DMS 273 (cell line): ENCODE measurements around the gene ARHGEF12.
"Not testable (repeated sequence)": the region's sequence is repeated elsewhere in the genome, so short reads cannot be mapped to it uniquely, and the experiment has no call there.

Source experiments
- DNase-seq: peaks from one replicate; lab custom pipeline; 2025; ENCODE audit not compliant: unreplicated experiment; lab: John Stamatoyannopoulos, UW

The ARHGEF12 gene

DNA sequence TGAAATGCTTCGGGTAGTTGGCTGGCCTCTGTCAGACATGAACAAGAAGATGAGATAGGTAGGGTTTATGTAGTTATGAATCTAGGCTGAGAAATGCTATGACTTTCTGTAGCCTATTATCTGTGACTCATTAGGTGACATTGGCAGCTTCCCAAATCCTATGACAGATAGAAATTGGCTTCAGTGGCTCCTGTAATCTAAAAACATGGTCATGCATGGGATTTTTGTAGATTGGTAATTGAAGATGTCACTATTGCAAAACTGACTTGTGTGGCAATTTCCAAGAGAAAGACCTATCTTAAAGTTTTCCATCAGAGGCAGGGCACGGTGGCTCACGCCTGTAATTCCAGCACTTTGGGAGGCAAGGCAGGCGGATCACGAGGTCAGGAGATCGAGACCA lies 145.9 kb downstream of the ARHGEF12 start:
- no peak for DNase-seq

DNA sequence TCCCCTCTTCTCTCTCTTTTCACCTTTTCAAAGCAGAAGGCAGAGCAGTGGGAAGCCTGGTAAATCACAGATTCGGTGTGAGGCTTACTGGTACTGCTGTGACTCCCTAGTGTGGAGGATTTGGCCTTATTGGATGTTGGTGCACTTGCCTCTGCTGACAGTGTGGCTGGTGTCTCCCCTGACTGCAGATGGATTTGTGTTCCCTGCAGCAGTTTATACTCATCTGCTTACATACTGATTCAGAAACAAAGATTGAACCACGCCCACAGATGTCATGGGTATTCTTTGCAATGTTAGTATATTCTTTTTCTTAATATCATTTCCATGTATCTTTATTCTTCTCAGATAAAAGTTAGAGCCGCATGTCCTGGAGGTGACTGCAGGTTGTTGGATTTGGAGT lies 148.5 kb downstream of the ARHGEF12 start:
- DNase-seq: no peak

DNA sequence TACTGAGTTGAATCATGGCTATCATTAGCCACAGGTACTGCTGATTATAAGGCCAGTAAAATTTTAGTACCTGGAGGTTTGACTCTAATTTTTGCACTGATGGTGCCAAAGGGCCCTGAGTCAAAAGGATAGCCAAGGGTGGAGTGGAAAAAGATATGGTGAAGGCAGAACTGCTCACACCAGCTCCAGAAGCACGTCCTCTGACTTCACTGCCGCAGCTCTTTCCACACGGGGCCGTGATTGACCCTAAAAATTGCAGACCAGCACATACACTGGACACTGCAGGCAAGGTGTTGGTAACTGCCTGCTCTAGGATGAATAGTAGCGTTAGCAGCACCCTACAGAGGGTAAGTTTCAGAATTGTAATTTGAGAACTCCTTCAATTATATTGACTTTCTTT lies 149.9 kb downstream of the ARHGEF12 start:
- DNase-seq: no peak

DNA sequence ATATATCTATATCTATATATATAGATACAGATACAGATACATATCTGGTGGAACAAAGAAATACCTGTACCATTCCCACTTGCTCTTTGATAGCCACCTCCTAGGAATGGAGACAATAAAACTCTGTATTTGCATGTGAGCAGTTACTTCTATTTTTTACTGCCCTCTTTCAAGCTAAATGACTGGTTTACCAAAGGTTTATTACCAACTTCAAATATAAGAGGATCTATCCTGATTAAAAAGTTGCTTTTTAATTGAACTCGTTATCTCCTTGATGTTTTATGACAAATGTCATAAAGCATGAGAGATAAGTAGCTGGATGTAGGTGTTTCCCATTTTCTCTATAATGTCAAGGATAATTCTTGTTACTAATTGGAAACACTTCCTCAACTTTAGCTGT lies 153.6 kb downstream of the ARHGEF12 start:
- no peak for DNase-seq

DNA sequence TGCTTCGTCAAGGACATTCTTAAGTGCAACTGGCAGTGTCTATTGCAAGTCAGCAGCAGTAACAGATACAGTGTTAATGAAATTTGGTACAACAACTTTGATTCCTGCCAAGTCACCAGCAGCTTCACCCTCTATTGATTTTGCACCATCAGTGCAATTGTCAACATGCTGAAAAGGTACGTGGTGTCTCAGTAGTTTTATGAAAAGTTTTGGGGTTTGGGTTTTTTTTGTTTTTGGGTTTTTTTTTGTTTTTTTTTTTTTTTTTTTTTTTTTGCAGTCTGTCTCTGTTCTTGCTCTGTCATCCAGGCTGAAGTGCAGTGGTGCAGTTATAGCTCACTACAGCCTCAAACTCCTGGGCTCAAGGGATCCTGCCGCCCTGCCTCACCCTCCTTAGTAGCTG lies 156.3 kb downstream of the ARHGEF12 start:
- DNase-seq: no peak

DNA sequence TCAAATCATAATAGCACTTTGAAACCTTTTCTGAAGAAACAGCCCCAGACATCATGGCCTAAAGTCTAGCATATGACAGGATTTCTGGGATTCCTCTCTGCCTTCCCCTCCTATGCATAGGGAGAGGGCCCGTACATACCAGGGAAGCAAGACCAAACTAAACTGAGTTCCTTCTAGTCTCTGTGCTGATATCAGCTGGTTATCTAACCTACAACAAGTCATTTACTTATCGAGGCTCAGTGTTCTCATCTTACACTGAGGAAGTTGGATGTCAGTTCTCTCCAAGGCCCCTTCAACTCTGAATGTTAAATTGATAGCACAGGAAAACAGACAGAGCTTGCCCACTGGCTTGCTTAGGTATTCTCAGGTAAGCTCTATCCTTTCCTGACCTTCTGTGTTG lies 158.4 kb downstream of the ARHGEF12 start:
- DNase-seq: no peak

DNA sequence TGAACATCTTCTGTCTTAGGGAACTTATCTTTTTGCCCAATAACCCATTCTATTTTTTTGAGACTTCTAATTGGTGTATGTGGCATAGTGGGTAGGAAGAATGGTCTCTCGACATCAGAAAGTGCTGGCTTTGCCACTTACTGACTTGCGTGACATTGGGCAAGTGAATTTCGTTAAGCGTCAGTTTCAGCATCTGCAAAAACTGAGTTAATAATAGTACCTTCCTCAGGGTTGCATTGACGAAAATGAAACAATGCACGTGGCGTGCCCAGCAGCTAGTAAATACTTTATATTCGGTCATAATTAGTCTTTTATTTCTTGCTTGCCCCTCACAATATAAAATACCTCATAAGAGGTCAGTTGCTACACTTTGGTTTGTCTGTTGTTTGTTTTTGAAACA lies 162.9 kb downstream of the ARHGEF12 start:
- no peak for DNase-seq

DNA sequence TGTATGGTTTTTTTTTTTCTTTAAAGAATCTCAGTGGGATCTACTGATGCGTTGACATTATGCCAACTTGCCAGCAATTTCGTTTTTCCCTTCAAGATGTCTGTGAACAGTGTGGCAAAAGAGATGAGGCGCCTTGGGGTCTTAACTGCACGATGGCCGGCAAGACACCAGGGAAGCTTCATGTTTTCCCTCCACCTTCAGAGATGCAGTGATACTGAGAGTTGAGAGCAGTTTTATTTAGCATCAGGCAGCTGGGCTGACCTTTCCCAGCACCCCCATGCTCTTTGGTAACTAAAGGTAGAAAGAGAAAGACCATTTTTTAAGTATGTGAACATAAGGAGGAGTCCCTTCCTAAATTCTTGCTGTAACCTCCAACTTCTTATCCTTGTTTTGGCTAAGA lies 163.6 kb downstream of the ARHGEF12 start:
- DNase-seq: no peak

DNA sequence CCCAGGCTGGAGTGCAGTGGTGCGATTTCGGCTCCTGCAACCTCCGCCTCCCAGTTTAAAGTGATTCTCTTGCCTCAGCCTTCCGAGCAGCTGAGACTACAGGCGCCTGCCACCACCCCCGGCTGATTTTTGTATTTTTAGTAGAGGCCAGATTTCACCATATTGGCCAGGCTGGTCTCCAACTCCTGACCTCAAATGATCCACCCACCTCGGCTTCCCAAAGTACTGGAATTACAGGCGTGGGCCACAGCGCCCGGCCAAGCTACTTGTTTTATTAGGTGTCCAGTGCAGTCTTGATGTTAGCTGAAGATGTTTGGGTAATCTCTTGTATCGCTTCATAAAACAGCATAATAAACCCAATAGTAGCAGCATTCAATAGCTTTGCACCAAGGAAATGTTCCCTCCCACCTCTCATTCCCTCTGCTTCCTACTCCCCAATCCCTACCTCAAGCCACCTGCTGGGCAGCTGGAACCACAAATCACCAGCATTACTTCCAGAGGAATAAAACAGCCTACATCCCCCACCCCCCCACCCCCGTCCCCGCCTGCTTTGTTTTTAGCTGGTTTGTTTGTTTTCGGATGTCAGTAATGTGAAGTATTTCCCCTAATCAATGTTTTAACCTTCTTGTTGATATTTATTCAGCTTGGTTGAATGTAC lies 164.3 kb downstream of the ARHGEF12 start:
- DNase-seq: peak; percentile 11

DNA sequence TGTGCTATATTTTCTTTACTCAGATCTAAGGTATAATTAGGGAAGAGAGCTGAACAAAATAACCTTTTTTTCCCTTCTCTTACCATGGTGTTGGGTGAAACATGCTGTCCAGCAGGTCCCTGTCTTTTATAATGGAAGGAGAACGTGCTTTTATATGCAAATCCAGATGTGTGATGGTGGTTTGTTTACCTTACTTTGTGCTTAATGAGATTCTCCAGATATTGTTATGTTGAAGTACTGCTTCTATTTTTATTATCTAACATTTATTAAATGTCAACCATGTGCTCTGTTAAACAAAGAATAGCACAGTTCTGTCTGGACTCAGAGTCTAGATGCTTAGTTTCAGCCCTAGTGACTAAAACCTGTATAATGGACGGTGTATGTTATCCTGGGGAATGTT lies 165.2 kb downstream of the ARHGEF12 start:
- no peak for DNase-seq

DNA sequence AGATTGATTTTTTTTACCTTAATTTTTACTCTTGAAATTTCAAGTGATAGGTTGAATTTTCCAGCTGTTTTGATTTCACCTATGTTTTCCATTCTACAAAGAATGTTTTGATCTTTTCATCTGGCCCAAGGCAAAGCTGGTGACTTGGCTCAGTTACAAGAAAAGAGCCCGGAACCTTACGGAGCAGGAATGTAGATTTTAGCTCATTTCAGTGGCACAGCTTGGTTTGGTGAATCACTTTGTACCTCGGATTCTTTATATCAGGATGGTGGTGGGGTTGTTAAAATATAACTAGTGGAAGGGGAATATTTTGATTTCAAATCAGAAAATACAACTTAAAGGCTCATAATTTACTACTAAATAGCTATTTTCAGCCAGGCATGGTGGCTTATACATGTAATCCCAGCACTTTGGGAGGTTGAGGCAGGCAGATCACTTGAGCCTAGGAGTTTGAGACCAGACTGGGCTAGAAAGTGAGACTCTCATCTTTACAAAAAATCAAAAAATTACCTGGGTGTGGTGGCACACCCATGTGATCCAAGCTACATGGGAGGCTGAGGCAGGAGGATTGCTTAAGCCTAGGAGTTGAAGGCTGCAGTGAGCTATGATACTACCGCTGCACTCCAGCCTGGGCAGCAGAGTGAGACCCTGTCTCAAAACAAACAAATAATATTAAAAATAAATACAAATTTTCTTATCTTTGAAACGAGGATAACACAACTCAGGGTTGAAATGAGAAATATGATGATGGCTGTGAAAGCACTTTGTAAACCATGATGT lies 166.0 kb downstream of the ARHGEF12 start:
- no peak for DNase-seq

DNA sequence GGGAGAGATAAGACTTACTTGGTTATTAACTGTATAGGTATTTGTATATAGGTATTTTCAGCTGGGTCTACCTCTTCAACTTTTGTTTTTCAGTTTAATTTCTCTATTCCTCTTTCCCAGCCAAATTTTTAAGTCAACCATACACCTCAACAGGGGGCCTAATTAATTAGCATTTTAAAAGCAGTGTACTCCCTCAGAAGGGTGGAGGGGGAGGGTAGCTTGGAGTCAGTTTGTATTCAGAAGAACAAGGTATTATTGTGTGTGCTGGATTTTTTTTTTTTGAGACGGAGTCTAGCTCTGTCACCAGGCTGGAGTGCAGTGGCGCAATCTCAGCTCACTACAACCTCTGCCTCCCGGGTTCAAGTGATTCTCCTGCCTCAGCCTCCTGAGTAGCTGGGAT lies 167.3 kb downstream of the ARHGEF12 start:
- not testable (repeated sequence) for DNase-seq

DNA sequence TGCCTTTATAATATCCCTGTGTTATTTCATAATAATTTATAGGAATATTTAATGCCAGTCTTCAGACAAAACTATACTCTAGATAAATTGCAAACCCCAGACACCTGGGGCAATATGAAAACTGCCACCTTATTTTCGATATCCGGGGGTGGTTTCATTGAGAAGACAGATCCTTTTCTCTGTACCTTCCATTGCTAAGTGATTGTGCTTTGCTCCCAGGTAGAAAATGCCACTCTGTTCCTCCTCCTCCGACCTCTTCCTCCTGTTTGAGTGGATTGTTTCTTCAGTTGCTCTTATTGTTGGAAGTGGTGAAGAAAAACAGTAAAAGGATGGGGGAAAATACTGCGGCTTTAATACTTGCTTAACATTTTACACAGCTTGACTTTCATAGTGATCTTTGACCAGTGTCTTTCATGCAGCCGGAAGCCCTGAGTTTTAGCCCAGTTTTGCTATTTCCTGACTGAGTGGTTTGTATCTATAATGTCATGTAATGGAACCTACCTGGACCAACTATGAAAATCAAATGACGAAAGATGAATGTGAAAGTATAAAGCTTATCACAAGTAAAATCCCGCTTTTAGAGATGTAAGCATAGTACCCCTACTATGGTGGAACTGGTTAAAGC lies 169.7 kb downstream of the ARHGEF12 start:
- DNase-seq: no peak

DNA sequence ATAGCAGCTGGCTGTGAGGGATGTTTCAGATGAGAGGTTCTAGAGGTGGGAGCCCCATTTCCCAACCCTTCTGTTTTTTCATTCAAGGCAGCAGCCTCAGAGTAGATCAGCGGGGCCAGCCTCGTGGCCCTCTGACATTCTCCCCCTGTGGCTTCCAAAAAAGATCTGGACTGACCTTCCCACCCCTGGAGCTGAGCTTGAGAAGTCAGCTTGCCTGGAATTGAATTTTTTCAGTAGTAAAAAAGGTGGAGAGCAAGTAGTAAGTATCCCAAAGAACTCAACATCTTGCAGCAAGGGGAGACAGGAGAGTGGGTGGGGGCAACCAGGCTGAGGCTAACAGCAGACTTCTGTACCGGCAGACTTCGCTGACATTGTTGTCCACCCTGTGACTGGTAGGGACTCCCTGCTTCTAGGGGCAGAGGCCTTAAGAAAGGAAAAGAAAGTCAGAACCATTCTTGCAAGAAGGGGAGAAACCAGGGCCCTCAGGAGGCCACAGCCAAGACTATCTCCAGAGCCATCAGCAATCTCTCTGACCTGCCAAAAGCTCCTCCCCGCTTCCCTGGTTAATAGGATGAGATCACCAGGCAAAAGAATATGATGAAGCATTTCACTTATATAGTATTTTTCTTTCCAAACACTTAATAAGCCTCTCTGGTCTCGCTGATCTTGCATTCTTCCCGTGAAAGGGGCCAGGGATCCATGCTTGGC lies 173.3 kb downstream of the ARHGEF12 start:
- no peak for DNase-seq

DNA sequence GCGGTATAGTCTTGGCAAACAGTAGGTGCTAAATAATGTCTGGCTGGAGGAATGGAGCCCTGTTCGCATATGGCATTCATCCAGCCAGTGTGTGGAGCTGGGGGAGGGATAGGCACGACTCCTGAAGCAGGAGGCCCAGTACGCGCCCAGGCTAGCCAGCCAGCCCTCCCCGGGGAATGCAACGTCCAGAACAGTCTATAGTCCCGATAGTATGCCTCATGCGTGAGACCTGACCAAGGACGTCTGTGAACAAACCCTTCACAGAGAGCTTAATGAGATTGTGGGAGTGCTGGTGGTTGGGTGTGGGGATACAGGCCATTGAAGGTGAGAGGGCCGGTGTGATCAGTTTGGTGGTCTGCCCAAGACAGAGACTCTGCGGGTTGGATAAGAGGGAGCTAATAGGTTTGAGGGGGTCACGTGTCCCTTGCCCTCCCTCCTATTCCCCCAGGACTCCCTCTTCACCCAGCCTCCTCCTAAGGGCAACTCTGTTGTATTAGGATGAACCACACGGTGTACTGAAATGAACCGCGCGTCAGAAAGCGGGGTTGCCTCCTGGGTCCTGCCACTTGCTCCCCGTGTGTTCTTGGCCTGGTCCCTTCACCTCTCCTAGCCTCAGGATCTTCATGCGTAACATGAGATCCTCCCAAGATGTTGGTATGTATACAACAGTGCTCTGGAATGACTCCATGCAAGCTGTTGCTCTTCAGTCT lies 174.3 kb downstream of the ARHGEF12 start:
- DNase-seq: no peak

DNA sequence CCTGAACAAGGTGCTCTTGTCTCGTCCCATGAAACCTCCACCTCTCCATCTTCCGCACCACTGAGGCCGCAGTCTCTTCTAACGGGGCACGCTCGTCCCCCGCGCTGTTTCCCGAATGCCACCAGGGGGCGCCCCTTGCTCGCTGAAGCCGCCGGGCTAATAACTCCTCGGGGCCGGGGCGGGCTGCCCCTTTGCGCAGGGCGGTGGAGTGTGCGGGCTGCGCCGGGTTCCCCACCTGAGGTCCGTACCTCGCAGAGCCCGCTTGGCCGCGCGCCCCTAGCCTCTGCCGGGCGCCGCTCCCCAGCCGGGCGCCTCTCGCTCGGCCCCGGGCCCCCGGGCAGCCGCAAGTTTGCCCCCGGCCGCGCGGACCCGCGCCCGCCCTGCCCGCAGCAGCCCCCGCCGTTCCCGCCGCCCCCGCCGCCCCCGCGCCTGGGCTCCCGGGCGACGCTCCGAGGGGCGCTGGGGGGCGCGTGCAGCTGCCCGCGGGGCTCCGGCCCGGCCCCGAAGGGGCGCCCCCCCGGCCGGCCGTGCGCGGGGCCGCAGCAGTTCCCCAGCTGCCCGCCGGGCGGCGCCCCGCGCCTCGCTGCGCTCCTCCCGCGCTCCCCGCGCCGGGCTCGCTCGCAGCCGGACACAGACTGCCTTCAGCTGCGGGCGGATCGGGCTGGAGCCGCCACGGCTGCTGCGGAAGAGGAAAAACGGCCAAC lies 175.1 kb downstream of the ARHGEF12 start, which contains the start of gene GRIK4:
GRIK4 (plus strand) TSS at position 633 of the 704 bp plus-strand sequence. CDS start 148,571 bp downstream, outside the sequence.
- peak; percentile 88 for DNase-seq

DNA sequence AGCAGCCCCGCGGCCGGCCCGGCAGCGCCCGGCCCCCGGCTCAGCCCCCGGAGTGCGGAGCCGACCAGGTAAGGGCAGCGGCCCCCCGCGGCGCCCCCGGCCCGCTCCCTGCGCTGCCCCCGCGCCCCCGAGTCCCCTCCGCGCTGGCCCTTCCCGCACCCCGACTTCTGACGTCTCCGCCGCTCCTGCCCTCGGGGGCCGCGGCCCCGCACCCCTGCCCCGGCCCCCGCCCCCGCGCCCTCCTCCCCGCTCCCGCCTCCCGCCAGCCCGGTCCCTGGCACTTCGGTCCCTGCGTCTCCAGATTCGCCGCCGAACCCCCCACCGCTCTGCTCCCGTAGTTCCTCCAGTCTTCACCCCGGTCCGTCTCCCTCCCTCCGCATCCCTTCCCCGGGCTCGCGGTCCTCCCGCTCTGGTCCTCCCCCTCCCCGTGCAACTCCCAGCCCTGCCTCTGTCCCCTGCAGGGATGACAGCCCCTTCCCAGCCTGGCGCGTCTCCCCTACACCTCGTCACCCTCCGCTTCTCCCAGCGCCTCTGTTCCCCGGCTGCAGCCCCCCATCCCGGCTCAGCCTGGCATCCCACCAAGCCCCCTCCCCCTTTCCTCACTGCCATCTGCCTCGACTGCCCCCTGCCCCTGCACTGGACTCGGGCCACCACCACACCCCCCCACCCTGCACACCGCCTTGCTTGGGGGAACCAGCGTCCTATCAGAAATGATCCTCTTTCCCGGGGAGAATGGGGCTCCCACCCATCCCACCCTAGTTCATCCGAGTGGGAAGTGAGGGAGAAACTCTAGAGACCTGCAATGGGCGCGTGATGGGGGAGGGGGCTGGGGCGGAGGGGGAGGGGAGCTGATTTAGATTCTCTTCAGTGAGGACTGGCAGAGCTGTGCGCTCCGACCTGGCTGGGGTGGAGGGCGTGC lies 175.9 kb downstream of the ARHGEF12 start:
- peak; percentile 21 for DNase-seq

DNA sequence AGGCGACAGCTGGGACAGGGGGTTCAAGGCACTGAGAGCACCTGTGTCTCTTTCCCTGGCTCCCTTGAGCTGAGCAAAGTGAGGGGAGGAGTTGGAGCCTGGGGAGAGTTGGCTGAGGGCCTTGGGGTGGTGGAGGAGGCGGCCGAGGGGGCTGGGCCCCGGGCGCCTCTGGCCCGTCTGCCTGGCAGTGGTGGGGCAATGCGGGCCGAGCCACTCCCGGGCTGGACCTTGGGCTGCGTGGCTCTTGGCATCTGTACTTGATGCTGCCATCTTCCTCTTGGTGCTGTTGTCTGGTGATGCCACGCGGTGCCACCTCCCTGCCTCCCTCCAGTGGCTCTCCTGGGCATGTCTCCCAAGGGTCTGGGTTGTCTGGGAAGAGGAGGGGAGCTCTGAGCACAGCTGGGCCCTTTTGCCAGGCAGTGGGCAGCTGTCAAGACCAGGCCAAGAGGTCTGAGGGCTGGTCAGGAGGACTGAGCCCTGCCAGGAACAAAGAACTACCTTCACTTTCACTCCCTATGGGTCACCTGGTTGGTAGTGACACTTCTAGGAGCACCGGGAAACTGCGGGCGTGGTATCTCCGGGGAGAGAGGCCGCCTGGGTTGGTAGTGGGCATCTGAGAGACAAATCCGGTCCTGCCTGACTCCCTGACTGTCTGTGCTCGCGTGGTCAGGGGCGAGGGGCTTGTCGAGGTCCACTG lies 176.7 kb downstream of the ARHGEF12 start:
- DNase-seq: peak; percentile 39
